ENCODE data around the gene ABCG2.

Gene ABCG2
- total RNA-seq: 0.53 to 1.1 (median 0.88) reads per million in 4 experiments

- DNase-seq: no peak
Observed at GRCh38 chr4:88158489-88159228, at the start of gene ABCG2. Gene ABCG2, minus strand, starts transcription at chr4:88158639. Its CDS starts 18,644 bp downstream, at chr4:88139995.

DNA sequence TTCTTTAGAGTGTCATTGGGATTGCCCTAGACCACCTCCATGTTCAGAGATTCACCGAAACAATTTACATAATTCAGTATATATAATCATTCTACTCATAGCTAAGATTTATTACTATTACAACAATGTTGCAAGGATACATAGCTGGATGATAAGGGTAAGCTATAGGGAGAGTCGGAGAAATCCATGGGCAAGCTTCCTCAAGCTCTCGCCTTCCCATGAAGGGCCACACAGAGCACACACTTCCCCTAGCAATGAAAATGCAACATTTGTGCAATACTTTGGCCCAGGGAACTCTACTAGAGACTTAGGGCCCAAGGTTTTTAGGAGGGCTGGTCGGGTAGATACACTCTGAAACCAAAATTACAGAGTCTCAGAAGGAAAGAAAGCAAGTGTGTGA, 49.7 kb upstream of the ABCG2 start:
- no peak for DNase-seq

DNA sequence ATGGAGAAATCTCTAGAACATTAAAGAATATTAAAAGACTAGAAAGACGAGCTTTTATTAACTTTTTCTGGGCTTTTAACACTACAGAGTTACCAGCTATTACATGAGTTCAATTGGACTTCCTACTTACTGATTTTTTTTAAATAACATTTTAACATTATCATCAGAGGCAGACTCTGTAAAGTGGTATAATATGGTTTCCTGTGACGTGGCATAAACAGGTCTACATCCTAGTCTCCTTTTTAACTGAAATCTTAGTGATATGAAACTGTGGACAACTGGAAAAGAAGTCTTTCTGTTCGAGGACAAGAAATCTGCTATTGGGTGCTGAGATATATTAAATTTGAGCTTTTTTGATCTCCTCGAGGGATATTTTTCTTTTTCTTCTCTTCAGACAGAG, 48.7 kb upstream of the ABCG2 start:
- DNase-seq: no peak

DNA sequence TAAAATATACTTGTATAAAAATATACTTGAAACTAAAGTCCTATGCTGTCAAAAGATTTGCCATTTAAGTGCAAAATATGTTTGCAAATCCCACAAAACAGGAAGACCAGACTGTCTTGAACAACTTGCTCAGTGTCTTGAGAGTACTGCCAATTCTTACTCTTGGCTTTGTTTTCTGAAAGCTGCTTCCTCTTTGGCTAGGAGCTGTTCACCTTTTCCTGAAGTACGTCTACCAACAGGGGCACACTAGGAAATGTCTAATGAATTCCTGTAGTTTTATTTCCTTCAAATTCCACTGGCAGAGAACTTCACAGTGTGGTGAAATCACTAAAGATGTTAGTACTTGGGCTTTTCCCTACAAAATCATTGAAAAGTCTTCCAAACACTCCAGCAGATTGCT, 46.4 kb upstream of the ABCG2 start:
- DNase-seq: no peak

- DNase-seq: no peak
Observed at GRCh38 chr4:88202443-88202842, 44.0 kb upstream of the ABCG2 start.

GRCh38 chr4:88200186-88200585, 41.7 kb upstream of the ABCG2 start:
- no peak for DNase-seq

DNA sequence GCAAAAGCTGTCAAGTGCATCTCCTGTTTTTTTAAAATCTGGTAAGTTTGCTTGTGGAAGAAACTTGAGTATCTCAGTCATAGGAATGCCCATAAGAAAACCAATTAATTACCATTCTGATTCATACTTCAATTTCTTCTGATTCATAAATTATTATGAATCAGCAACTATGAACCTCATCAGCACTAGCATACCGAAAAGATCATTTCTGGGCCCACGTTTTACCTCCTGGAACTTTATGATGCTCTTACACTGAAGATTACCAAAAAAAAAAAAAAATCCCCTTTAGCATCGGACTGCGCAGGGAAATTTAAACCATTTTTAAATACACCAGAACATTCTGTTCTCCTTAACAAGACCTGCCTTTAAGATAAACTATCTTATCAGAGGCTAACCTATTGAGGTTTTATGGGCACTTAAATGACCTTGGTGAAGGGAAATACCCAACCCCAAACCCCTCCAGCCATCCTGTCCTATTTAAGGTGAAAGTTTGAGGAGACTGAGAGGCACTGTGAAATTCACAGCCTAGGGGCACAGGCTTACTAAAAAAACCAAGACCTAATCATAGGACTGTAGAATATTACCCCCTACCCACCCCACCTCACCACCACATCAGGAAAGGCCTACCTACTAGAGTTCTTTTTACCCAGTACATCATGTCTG, 38.2 kb upstream of the ABCG2 start:
- DNase-seq: no peak

GRCh38 chr4:88196013-88196365, 37.5 kb upstream of the ABCG2 start:
- no peak for DNase-seq

DNA sequence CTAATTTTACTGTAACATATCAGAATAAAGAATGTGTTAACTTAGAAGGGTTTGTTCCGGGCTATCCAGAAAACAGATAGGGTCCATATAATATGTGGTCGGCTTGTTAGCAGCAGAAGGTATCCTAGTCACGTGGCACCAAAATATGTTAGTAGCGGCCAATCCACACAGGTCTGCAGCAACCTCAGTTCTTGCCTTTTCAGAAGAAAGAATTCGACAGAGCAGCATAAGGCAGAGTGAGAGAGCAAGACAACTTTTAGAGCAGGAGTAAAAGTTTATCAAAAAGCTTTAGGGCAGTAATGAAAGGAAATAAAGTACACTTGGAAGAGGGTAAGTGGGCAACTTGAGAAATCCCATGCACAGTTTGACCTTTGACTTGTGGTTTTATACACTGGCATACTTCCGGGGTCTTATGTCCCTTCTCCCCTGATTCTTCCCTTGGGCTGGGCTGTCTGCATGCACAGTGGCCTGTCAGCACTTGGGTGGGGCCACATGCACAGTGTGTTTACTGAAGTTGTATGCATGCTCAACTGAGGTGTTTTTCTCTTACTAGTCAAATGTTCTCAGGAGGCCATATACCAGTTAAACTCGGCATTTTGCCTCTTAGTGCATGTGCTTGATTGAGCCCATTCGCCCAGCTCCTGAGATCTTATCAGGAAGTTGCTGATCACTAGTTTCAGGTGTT, 37.0 kb upstream of the ABCG2 start:
- DNase-seq: no peak

- DNase-seq: no peak
Observed at GRCh38 chr4:88191404-88191803, 33.0 kb upstream of the ABCG2 start.

DNA sequence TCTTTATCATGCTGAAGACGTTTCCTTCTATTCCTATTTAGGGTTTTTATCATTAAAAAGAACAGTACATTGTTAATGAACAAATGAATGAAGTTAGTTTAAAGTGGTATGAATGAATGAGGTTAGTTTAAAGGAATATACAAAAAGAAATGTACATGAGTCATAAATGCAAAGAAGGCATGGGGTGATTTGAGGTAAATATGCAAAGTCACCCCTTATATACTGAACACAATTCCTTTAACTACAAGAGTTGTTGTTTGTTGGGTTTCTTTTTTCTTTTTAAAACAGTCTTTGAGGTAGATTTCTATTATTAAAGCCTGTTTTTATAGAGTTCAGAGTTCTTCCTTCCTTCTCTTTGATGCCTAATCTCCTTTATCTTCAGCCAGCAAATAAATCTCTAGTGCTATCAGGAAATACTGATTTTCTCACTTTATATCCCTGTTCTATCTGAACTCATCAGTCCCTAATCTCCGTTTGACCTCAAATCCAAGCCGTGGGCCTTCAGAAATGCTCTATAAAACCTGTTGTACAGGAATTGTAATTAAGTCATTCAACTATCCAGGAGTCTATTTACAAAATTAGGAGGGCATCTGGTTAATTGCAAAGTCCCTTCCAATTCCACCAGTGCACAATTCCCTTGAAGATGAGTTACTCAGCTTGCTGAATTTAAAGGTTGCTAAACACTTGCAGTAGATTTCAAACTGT, 31.6 kb upstream of the ABCG2 start:
- no peak for DNase-seq

- DNase-seq: no peak
Observed at GRCh38 chr4:88189418-88189738, 30.9 kb upstream of the ABCG2 start.

DNA sequence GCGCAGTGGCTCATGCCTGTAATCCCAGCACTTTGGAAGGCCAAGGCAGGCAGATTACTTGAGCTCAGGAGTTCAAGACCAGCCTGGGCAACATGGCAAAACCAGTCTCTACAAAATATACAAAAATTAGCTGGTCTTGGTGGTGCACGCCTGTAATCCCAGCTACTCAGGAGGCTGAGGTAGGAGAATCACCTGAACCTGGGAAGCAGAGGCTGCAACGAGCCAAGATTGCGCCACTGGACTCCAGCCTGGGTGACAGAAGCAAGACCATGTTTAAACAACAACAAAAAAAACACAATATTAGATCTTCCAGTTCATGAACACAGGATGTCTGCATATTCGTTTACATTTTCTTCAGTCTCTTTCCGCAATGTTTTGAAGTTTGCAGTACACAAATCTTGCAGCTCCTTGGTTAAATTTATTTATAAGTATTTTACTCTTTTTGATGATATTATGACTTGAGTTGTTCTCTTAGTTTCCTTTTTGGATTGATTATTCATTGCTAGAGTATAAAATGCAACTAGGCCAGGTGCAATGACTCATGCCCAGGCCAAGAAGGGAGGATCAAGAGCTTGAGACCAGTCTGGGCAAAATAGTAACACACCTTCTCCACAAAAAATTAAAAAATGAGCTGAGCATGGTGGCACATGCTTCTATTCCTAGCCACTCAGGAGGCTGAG, 30.4 kb upstream of the ABCG2 start:
- DNase-seq: no peak

DNA sequence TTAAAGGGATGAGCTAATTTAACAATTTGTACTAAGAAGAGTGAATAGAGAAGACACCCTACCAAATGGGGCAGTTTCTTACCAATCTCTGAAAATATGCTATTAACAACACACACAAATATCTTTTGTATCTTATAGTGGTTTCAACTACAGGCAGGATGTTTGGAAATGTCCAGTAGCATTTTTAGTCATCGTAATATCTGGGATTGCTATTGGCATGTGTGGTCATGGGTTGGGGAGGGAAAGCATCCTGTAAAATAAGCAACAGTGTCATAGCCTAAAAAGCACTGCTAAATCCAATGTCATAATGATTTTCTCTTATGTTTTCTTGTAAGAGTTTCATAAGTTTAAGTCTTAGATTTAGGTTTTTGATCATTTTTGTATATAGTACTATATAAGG, 29.3 kb upstream of the ABCG2 start:
- no peak for DNase-seq

DNA sequence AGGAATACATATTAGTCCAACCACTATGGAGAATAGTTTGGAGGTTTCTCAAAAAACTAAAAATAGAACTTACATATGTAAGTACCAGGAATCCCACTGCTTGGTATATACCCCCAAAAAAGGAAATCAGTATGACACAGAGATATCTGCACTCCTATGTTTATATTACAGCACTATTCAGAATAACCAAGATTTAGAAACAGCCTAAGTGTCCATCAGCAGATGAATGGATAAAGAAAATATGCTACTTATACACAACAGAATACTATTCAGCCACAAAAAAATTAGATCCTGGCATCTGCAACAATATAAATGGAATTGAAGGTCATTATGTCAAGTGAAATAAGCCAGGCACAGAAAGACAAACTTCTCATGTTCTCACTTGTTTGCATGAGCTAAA, 27.5 kb upstream of the ABCG2 start:
- DNase-seq: no peak

DNA sequence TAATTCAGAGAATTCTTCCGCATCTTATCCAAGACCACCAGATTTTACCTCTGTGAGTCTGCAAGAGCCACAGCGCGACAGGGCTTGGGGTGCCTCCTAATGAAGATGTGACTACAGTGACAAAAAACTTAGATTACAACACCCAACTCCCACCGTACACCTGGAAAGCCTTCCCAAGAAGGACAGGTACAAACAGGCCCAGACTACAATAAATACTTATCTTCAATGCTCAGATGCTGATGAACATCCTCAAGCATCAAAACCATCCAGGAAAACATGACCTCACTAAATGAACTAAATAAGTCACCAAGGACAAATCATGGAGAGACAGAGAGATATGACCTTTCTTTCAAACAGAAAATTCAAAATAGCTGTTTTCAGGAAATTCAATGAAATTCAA, 20.8 kb upstream of the ABCG2 start:
- no peak for DNase-seq

- no peak for DNase-seq
Observed at GRCh38 chr4:88178626-88179231, 20.3 kb upstream of the ABCG2 start.

DNA sequence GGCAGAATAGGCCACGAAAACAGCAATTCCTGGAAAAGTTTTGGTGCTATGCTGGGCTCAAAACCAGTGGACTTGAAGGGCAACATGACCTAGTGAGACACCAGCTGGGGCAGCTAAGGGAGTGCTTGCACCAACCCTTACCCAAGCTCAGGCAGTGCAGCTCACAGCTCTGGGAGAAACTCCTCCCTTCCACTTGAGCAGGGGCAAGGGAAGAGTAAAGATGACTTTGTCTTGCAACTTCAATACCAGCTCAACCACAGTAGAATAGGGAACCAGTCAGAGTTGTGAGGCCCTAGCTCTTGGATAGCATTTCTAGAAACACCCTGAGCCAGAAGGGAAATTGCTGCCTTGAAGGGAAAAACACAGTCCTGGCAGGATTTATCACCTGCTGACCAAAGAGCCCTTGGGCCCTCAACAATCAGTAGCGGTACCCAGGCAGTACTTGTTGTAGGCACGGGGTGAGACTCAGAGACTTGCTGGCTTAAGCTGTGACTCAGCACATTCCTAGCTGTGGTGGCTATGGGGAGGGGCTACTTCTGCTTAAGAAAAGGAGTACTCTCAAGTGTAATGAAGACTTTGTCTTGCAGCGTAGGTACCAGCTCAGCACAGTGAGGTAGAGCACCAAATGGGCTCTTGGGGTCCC, 19.7 kb upstream of the ABCG2 start:
- DNase-seq: no peak

DNA sequence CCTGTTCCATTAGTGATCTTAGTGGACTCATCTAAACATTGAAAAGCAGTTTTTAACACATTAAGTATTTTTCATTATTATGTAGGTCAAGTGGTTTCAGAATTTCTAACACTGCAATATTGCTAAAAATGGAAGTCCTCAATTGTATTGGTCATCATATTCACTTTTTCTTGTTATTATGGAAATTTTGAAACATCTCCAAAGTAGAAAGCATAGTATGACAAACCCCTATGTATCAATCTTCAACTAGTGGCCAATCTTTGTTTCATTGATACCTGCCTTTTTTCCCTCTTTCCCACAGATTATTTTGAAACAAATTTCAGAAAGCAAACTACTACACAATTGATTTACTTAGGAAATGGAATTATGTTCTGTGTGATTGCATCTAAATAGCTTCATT, 14.5 kb upstream of the ABCG2 start:
- DNase-seq: no peak

DNA sequence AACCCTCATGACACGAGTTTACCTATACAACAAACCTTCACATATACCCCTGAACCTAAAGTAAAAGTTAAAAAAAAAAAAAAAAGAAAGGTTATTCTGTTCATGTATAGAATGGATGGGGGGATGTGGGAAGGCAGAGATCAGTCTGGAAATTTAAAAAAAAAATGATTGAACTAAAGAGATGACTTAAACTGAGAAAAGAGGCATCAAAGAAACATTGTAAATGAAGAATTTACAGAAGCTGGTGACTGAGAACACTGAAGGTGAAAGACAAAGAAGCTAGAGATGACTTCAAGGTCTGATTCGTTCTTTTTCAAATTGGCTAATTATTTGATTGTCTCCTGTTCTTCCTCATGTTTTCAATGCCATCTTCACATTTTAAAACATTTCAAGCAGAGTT, 12.8 kb upstream of the ABCG2 start:
- no peak for DNase-seq

- DNase-seq: no peak
Observed at GRCh38 chr4:88169298-88169697, 10.9 kb upstream of the ABCG2 start.

DNA sequence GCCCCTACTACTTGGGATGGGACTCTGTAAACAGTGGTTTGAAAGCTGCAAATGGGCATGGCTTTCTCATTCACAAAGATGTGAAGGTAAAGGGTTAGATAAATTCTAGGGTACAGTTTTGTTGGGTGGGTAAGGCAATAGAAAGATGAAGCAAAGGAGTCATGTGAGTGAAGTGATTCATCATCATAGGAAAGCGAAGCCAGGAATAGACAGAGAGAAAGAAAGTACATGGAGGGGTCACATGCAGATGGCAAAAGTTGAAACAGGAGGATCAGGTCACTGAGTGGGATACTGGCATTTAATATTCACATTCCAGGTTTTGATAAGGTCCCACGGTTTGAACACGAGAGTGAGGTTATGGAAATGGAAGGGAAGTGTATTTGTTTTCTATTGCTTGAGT, 8.2 kb upstream of the ABCG2 start:
- no peak for DNase-seq
